D341Med (cell line): Measurements from ENCODE around the gene DYRK1A.
A peak's percentile ranks its signal among the peaks of the same experiment; 100 is the strongest.

ENCODE experiments used
- DNase-seq: peaks from one replicate; pipeline ENCODE4 v3.0.0; 2012; ENCODE audit warnings: low spot score

The DYRK1A gene

GRCh38 chr21:37550618-37551330 is 184.2 kb downstream of the DYRK1A start:
- DNase-seq, result no peak

GRCh38 chr21:37551331-37551992 is 184.9 kb downstream of the DYRK1A start:
- DNase-seq, result no peak

GRCh38 chr21:37551993-37552355 is 185.4 kb downstream of the DYRK1A start:
- no peak for DNase-seq

- DNase-seq, result no peak
Observed at GRCh38 chr21:37552496-37553029, 186.0 kb downstream of the DYRK1A start.

GRCh38 chr21:37553078-37553481 is 186.5 kb downstream of the DYRK1A start:
- DNase-seq, result no peak

GRCh38 chr21:37554661-37555379 is 188.2 kb downstream of the DYRK1A start:
- DNase-seq, result no peak

- no peak for DNase-seq
Observed at GRCh38 chr21:37555672-37556261, 189.2 kb downstream of the DYRK1A start.

GRCh38 chr21:37557261-37557950 is 190.8 kb downstream of the DYRK1A start:
- DNase-seq, result no peak

- DNase-seq, result no peak
Observed at GRCh38 chr21:37558676-37559211, 192.2 kb downstream of the DYRK1A start.

GRCh38 chr21:37560385-37560784 is 193.8 kb downstream of the DYRK1A start:
- DNase-seq, result no peak

GRCh38 chr21:37561506-37561905 is 194.9 kb downstream of the DYRK1A start:
- no peak for DNase-seq

- DNase-seq, result no peak
Observed at GRCh38 chr21:37561941-37562919, 195.7 kb downstream of the DYRK1A start.

GRCh38 chr21:37562920-37563640 is 196.5 kb downstream of the DYRK1A start:
- DNase-seq, result no peak

- DNase-seq, result peak; percentile 98
Observed at GRCh38 chr21:37563641-37564340, 197.2 kb downstream of the DYRK1A start.

- peak; percentile 48 for DNase-seq
Observed at GRCh38 chr21:37564341-37564923, 197.9 kb downstream of the DYRK1A start.

- DNase-seq, result no peak
Observed at GRCh38 chr21:37564924-37565529, 198.5 kb downstream of the DYRK1A start.

- DNase-seq, result no peak
Observed at GRCh38 chr21:37565530-37566223, 199.1 kb downstream of the DYRK1A start.
